Testis (tissue), 2 donors: ENCODE data around the gene DPP6.

Experiments used
- CTCF ChIP-seq, 3 experiments: fragments of 450-650 bp in 2 of 3; fragments of 200-600 bp in 1 of 3; sonication (generic) in 1 of 3; IDR thresholded peaks; one replicate each; pipeline ENCODE4 v1.5.1; 2016 to 2019; ENCODE audit warnings: antibody characterized with exemption in 3 of 3, mild to moderate bottlenecking in 2 of 3, moderate library complexity in 1 of 3
- POLR2A ChIP-seq: fragments of 450-650 bp; IDR thresholded peaks from one replicate; pipeline ENCODE4 v1.6.1; 2017; ENCODE audit warnings: antibody characterized with exemption, mild to moderate bottlenecking, moderate library complexity

DNA sequence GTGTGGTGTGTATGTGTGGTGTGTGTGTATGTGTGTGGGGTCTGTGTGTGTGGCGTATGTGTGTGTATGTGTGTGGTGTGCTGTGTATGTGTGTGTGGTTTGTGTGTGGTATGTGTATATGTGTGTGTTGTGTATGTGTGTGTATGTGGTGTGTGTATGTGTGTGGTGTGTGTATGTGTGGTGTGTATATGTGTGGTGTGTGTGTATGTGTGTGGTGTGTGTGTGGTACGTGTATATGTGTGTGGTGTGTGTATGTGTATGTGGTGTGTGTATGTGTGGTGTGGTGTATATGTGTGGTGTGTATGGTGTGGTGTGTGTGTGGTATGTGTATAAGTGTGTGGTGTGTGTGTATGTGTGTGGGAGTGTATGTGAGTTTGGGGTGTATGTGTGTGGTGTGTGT, 522.0 kb downstream of the DPP6 start:
- TF ChIP-seq CTCF (IDR thresholded peaks at IDR 0.05) (no peak), POLR2A (no peak)
